GM19452 (cell line): Measurements from ENCODE around the gene SHC4.
"Not testable (repeated sequence)": the region's sequence is repeated elsewhere in the genome, so short reads cannot be mapped to it uniquely, and the experiment has no call there.

Experiments used
- ATAC-seq: cut with Tn5 transposase; IDR thresholded peaks from one replicate; pipeline ENCODE4 v1.9.1; 2021; ENCODE audit not compliant: unreplicated experiment

SHC4 gene

GRCh38 chr15:48928877-48929538 is 34.7 kb downstream of the SHC4 start:
- no peak for ATAC-seq

DNA sequence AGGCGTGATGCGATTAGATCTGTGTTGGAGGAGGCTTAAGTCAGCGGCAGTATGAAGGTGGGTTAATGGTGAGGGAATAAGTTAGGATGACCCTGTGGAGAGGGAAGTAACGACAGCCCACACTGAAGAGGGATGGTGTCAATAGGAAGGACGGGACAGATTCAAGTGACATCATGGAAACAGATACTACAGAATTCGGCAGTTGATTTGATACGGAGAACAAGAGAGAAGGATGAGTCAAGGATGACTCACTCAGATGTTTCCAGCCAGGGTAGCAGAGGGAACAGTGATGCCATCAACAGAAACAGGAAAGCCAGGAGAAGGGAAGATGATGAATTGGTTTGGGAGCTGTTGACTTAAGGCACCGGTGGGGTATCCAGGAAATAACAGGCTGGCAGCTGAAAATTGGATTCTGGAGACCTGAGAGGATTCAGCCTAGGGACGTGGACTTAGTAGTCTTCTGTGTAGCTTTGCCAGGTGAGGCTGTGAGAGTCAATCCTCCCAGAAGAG is 38.0 kb downstream of the SHC4 start:
- no peak for ATAC-seq

DNA sequence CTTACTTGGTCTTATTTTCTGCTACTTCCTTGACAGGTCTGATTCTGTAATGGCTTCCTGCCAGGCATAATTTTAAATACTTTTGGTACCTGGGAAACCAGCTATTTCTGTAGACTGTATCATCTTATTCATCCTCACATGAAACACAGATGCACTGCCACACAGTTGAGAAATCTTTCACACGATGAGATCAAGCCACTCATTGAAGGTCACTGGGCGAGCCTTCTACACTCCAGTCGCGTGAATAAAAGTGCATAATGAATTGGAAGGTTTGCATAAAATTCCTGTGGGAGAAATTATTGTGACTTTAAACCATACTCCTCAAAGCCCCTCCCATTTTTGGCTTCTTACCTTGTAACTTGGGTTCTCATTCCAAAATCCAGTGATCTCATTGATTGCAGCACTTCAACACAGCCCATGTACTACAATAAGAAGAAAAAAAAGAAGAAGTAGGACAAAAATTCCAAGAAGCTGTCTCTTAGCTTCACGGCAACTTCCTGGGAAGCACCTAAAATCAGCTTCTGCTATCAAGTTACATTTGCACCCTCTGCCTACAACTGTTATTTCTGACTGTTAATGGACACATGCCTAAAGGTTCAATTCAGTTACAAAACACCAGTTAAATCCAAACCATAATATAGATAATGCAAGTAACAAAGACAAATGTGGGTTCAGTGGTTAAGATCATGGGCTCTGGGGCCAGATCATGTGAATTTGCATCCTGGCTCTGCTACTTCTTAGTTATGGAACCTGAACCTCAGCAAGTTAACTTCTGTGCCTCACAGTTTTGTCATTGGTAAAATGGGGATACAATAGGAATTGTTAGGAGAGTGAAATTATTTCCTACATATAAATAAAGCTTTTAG is 39.0 kb downstream of the SHC4 start:
- ATAC-seq: no peak

DNA sequence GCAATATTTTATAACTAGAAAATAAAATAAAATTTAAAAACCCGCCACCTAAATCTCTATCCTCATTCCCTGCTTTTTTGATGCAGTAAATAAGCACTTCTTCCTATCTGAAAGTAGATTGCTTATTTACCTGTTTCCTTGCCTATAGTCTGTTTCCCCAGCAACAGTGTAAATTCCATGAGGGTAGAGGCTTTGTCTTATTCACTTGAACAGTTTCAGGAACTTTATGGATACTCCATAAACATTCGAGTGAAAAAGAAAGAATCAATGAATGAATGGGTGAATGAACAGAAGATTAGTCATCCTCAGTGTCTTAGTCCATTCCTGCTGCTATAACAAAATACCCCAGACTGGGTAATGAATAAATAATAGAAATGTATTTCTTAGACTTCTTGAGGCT is 41.7 kb downstream of the SHC4 start:
- no peak for ATAC-seq

DNA sequence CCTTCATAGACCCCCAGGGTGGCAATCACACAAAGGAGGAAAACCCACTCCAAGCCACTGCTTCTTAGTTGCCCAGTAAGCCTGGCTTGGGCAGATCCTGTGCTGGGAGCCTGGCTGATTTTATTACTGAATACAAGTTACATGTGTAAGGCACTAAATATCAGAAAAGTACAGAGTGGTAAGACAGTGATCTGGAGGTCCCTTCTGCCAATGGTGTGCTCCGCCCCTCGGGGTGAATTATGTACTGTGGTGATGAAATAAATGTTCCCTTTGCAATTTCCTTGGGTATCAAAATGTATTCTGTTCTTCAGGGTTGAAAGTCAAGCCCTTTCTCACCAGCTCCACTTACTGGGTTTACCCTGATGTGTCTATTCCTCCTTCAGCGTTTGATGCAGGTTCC is 47.0 kb downstream of the SHC4 start:
- no peak for ATAC-seq

GRCh38 chr15:48915861-48916260 is 47.9 kb downstream of the SHC4 start:
- ATAC-seq: no peak

DNA sequence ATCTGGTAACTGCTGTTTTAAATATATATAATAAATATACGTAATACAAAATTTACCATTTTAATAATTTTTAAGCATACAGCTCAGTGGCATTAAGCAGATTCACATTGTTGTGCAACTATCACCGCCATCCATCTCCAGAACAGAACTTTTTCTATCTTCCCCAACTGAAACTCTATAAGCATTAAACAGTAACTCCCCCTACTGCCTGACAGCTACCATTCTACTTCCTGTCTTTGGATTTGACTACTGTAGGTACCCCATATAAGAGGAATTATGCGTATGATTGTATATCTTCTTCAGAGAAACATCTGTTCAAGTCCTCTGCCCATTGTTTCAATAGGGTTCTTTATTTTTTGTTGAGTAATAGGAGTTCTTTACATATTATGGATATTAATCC is 49.0 kb downstream of the SHC4 start:
- no peak for ATAC-seq

DNA sequence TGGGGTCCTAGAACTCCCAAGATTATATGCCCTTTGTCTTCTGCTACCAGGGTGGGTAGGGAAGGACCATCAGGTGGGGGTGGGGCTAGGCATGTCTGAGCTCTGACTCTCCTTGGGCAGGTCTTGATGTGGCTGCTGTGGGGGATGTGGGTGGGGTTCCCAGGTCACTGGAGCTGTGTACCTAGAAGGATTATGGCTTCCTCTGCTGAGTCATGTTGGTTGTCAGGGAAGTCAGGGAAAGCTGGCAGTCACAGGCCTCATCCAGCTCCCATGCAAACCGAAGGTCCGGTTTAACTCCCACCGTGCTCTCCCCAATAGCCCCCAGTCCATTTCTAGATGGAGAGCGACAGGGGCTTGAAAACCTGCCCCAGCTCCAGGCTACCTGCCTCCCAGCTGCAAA is 50.6 kb downstream of the SHC4 start:
- no peak for ATAC-seq

DNA sequence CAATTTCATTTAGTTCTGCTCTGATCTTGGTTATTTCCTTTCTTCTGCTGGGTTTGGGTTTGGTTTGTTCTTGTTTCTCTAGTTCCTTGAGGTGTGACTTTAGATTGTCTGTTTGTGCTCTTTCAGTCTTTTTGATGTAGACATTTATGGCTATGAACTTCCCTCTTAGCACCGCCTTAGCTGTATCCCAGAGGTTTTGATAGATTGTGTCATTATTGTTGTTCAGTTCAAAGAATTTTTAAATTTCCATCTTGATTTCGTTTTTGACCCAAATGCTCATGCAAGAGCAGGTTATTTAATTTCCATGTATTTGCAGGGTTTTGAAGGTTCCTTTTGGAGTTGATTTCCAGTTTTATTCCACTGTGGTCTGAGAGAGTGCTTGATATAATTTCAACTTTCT is 53.2 kb downstream of the SHC4 start:
- not testable (repeated sequence) for ATAC-seq

- not testable (repeated sequence) for ATAC-seq
These were observed 54.4 kb downstream of the SHC4 start for GRCh38 chr15:48909313-48909712.

- no peak for ATAC-seq
These were observed 57.9 kb downstream of the SHC4 start for GRCh38 chr15:48905847-48906246.

- ATAC-seq: no peak
These were observed 58.5 kb downstream of the SHC4 start for GRCh38 chr15:48905216-48905615.

DNA sequence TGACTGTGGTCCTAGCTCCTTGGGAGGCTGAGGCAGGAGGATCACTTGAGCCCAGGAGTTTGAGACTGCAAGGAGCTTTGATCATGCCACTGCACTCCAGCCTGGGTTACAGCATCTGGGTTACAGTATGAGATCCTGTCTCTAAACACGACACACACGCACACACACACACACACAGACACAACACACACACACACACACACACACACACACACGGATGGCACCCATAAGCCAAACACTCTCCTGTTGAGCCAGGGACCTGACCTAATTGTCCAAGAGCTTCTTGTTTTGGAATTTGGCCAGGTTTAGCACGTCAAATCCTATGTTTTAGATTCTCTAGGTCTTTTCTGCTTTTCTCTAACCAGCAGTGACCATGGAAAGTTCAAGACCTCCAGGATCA is 59.0 kb downstream of the SHC4 start:
- no peak for ATAC-seq

DNA sequence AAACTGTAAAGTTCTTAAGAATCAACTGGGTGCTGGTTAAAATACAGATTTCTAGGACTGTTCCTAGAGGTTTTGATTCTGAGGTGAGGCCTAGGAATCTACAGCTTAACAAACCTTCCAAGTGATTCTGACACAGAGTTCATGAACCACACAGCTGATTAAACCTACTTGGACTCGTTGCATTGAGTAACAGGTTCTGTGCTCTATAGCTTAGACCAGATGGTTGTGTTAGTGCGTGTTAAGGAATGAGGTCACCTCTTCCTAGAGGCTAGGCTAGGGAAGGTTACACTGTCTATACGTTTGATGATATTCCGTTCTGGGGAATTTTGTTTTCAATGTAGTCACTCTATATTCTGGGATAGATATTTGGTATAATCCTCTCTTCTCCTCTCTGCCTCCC is 63.9 kb downstream of the SHC4 start:
- ATAC-seq: no peak

GRCh38 chr15:48898446-48898845 is 65.3 kb downstream of the SHC4 start:
- ATAC-seq: no peak

DNA sequence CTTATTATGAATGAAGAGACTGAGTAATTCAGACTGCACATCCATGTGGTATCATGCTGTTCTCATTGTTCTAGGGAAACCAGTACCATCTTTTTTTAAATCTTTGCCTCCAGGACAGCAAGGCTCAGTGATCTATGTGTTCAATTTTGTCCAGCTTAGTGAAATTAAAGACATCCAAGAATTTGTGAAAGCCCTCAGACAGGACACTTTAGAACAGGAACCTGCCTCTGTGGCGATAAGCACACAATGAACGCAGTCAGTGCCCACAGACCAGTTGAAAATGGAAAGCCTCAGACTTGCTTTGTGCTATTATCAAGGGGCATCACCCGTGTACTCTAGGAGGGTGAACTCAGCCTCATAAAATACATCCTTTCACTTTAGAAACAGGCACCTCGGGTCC is 65.7 kb downstream of the SHC4 start:
- ATAC-seq: no peak

GRCh38 chr15:48896869-48897814 is 66.6 kb downstream of the SHC4 start:
- ATAC-seq: no peak

DNA sequence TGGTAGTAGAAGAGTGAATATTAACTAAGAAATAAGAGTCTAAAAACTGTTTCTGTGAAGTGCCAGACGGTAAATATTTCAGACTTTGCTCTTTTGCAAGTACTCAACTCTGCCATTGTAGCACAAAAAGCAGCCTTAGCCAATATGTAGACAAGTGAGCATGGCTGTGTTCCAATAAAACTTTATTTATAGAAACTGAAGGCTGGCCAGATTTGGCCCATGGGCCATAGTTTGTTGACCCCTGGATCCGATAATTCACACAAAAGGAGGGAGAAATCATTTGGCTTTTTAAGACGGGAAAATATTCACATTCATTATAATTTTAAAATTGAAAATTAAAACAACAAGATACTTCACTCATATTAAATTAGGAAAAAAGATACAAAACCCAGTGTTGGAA is 70.4 kb downstream of the SHC4 start:
- no peak for ATAC-seq

DNA sequence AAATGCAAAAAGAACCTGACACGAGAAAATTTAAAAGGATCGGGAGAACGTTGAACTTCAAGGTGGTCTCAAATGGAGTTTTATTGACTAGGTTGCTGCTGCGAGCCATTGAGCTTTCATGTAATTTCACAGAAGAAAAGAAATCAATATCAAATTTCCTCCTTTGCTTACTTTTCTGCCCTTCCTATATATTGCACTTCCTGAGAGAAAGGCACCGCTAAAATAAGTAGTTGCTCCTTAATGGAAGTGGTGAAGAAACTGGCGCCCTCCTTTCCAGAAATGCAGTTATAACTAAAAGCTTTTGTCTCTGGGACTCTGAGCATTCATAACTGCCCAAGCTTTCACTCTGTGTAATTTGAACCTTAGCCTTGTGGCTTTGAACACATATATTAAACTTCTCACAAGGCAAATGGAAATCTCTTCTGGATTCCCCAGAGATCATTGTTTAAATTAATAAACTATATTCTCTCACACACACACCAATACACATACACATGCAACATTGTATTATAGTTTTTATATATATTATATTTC is 72.4 kb downstream of the SHC4 start:
- ATAC-seq: no peak

- no peak for ATAC-seq
These were observed 73.2 kb downstream of the SHC4 start for GRCh38 chr15:48890375-48890972.

- ATAC-seq: no peak
These were observed 73.8 kb downstream of the SHC4 start for GRCh38 chr15:48889925-48890324.
